GM20431 (cell line): Measurements from ENCODE around the gene WDR5.
"Not testable (repeated sequence)": the region's sequence is repeated elsewhere in the genome, so short reads cannot be mapped to it uniquely, and the experiment has no call there.

Experiments
- in situ Hi-C: fragments of 300-500 bp; cut with MseI, MboI; formaldehyde crosslinking; loops from one replicate; pipeline ENCODE4 v1.15.0; 2020; ENCODE audit warnings: low sequenced_read_pairs; ENCODE audit not compliant: unreplicated experiment

WDR5 gene

GRCh38 chr9:134135343-134136117 lies at the start of gene WDR5:
TSS of gene WDR5 (plus strand) at chr9:134136082. CDS start at chr9:134139878, 3,796 bp downstream.
- in situ Hi-C loops = no loop called here

GRCh38 chr9:134088063-134088725 lies 47.7 kb upstream of the WDR5 start:
- in situ Hi-C loops = no loop called here

- in situ Hi-C loops = no loop called here
Measured at GRCh38 chr9:134089972-134090371, 45.9 kb upstream of the WDR5 start.

- in situ Hi-C loops = no loop called here
Measured at GRCh38 chr9:134099123-134099761, 36.6 kb upstream of the WDR5 start.

- in situ Hi-C loops = no loop called here
Measured at GRCh38 chr9:134100040-134100439, 35.8 kb upstream of the WDR5 start.

- in situ Hi-C loops = not testable (repeated sequence)
Measured at GRCh38 chr9:134101133-134101532, 34.7 kb upstream of the WDR5 start.

GRCh38 chr9:134101623-134102149 lies 34.2 kb upstream of the WDR5 start:
- in situ Hi-C loops = no loop called here

GRCh38 chr9:134103391-134103998 lies 32.4 kb upstream of the WDR5 start:
- in situ Hi-C loops = no loop called here

- in situ Hi-C loops = no loop called here
Measured at GRCh38 chr9:134111064-134111463, 24.8 kb upstream of the WDR5 start.

GRCh38 chr9:134112561-134112960 lies 23.3 kb upstream of the WDR5 start:
- in situ Hi-C loops = no loop called here

- in situ Hi-C loops = not testable (repeated sequence)
Measured at GRCh38 chr9:134118972-134119371, 16.9 kb upstream of the WDR5 start.

GRCh38 chr9:134123764-134124128 lies 12.1 kb upstream of the WDR5 start:
- in situ Hi-C loops = no loop called here

GRCh38 chr9:134125413-134126095 lies 10.3 kb upstream of the WDR5 start:
- in situ Hi-C loops = no loop called here

GRCh38 chr9:134126373-134126772 lies 9.5 kb upstream of the WDR5 start:
- in situ Hi-C loops = no loop called here

- in situ Hi-C loops = no loop called here
Measured at GRCh38 chr9:134127065-134127580, 8.8 kb upstream of the WDR5 start.

- in situ Hi-C loops = no loop called here
Measured at GRCh38 chr9:134127616-134128015, 8.3 kb upstream of the WDR5 start.

GRCh38 chr9:134128727-134129679 lies 6.9 kb upstream of the WDR5 start:
- in situ Hi-C loops = no loop called here

- in situ Hi-C loops = no loop called here
Measured at GRCh38 chr9:134130503-134131375, 5.1 kb upstream of the WDR5 start.
